Measurements from ENCODE around the gene HNRNPM. TPM values are rescaled to one million over a fixed set of nuclear protein-coding genes. Genes with fewer than 3 reads are reported as not detected.

Gene HNRNPM
- total and polyA plus RNA-seq, 7 donors = 53.2 to 146 (median 91.8) TPM

GRCh38 chr19:8459520-8460270 is 14.9 kb downstream of the HNRNPM start:
- 8 to 23% (median 15%) methylated on average over 6 of the region's 6 CpGs for WGBS, 3 donors
- H3K27ac ChIP-seq = peak overlapping the region; percentile 58

GRCh38 chr19:8460516-8461298 is 15.9 kb downstream of the HNRNPM start:
- ATAC-seq (no peak), DNase-seq (no peak)
- WGBS, 3 donors = 21 to 52% (median 24%) methylated on average over 7 of the region's 7 CpGs
- peaks cover 12 to 37% of the 10 kb centered on the region in 2 donors for H3K36me3 ChIP-seq (ENCODE audit: insufficient read depth in 1 of 2, low read depth in 1 of 2)
- TF ChIP-seq CTCF (IDR thresholded peaks at IDR 0.05) = no peak
- H3K27ac ChIP-seq = peak overlapping the region; percentile 58
- H3K4me1 ChIP-seq = peaks cover 81% of the 10 kb centered on the region
- H3K4me3 ChIP-seq = peak overlapping the region; percentile 32
- no peaks in the 10 kb centered on the region for H3K27me3 ChIP-seq (ENCODE audit: insufficient read depth in 3 of 3, low read length in 2 of 3)
- intact Hi-C loops (cut with DNase I) = loop anchor here in 1 of 2 donors (5.0 kb wide), 1 partner anchor 103 kb away; no protein-coding TSS in a partner anchor
- H3K9me3 ChIP-seq = no peaks in the 10 kb centered on the region

More at GRCh38 chr19:8459520-8460270, 14.9 kb downstream of the HNRNPM start:
- DNase-seq (no peak), ATAC-seq (peak in 1 of 4 donors; percentile 23)
- no peaks in the 10 kb centered on the region for H3K9me3 ChIP-seq
- peaks cover 91% of the 10 kb centered on the region for H3K4me1 ChIP-seq
- peaks cover 2 to 31% of the 10 kb centered on the region in 2 donors for H3K36me3 ChIP-seq (ENCODE audit: insufficient read depth in 1 of 2, low read depth in 1 of 2)
- peak overlapping the region; percentile 32 for H3K4me3 ChIP-seq
- intact Hi-C loops (cut with DNase I) = loop anchor here in 1 of 2 donors (5.0 kb wide), 1 partner anchor 102 kb away; no protein-coding TSS in a partner anchor
- H3K27me3 ChIP-seq (ENCODE audit: insufficient read depth in 3 of 3, low read length in 2 of 3) = no peaks in the 10 kb centered on the region
- TF ChIP-seq CTCF (IDR thresholded peaks at IDR 0.05) = no peak

- peak overlapping the region; percentile 58 for H3K27ac ChIP-seq
Measured at GRCh38 chr19:8461376-8461775, 16.6 kb downstream of the HNRNPM start.

GRCh38 chr19:8461891-8462290 is 17.1 kb downstream of the HNRNPM start:
- intact Hi-C loops (cut with DNase I) = loop anchor here in 1 of 2 donors (5.0 kb wide), 1 partner anchor 105 kb away; no protein-coding TSS in a partner anchor
- no peaks in the 10 kb centered on the region for H3K27me3 ChIP-seq (ENCODE audit: insufficient read depth in 3 of 3, low read length in 2 of 3)
- ATAC-seq (peak in 3 of 4 donors; percentile 25 to 31 (median 29)), DNase-seq (no peak)
- WGBS, 3 donors = 54 to 78% (median 63%) methylated on average over 14 of the region's 14 CpGs
- H3K27ac ChIP-seq = peak overlapping the region; percentile 58
- H3K4me1 ChIP-seq = peaks cover 69% of the 10 kb centered on the region
- no peaks in the 10 kb centered on the region for H3K9me3 ChIP-seq
- peak overlapping the region; percentile 11 for H3K4me3 ChIP-seq
- H3K36me3 ChIP-seq (ENCODE audit: insufficient read depth in 1 of 2, low read depth in 1 of 2) = peaks cover 15 to 37% of the 10 kb centered on the region in 2 donors
- TF ChIP-seq CTCF (IDR thresholded peaks at IDR 0.05) = no peak

More at GRCh38 chr19:8461376-8461775, 16.6 kb downstream of the HNRNPM start:
- Histone ChIP-seq H3K4me3 (peak overlapping the region; percentile 32), H3K27me3 (ENCODE audit: insufficient read depth in 3 of 3, low read length in 2 of 3) (no peaks in the 10 kb centered on the region), H3K9me3 (no peaks in the 10 kb centered on the region), H3K36me3 (ENCODE audit: insufficient read depth in 1 of 2, low read depth in 1 of 2) (peaks cover 13 to 37% of the 10 kb centered on the region in 2 donors), H3K4me1 (peaks cover 74% of the 10 kb centered on the region)
- DNase-seq (no peak), ATAC-seq (no peak)
- intact Hi-C loops (cut with DNase I) = loop anchor here in 1 of 2 donors (5.0 kb wide), 1 partner anchor 104 kb away; no protein-coding TSS in a partner anchor
- no peak for TF ChIP-seq CTCF (IDR thresholded peaks at IDR 0.05)
- WGBS, 3 donors = 37 to 62% (median 45%) methylated on average over 3 to 4 of the region's 4 CpGs

Measured in psoas muscle (tissue), 8 donors.